B cell (primary cell): ENCODE data around the gene PGBD4. TPM values are rescaled to one million over a fixed set of nuclear protein-coding genes. Genes with fewer than 3 reads are reported as not detected.

Experiments used
- ATAC-seq: fragments of 200-7000 bp; cut with Tn5 transposase; one replicate; pipeline ENCODE4 v1.10.0; 2021; ENCODE audit warnings: low read depth, mild to moderate bottlenecking, moderate number of reproducible peaks, moderate library complexity
- CTCF ChIA-PET: fragments of 350-600 bp; sonication (Branson Sonifier 250); formaldehyde crosslinking; loops from one replicate; lab custom pipeline; 2021; ENCODE audit warnings: antibody characterized with exemption, inconsistent platforms; lab: Charles Lee
- POLR2A ChIA-PET: fragments of 350-600 bp; sonication (Branson Sonifier 250); formaldehyde crosslinking; loops from one replicate; lab custom pipeline; 2021; ENCODE audit warnings: antibody characterized with exemption; lab: Charles Lee
- DNase-seq: peaks from one replicate; pipeline ENCODE4 v3.0.0; 2013
- H2AFZ ChIP-seq: 2 replicates; pipeline ENCODE4 v1.6.1; 2012; ENCODE audit warnings: mild to moderate bottlenecking, low read depth, low read length; ENCODE audit not compliant: insufficient read depth, poor library complexity, severe bottlenecking
- H3K27ac ChIP-seq, 2 donors: 1 replicate in 1 of 2; 2 replicates in 1 of 2; pipeline ENCODE4 v1.5.1; 2012 to 2013; ENCODE audit warnings: low read length in 2 of 2, mild to moderate bottlenecking in 2 of 2, moderate library complexity in 1 of 2
- H3K27me3 ChIP-seq, 4 experiments: fragments of 200-600 bp in 1 of 4; sonication (generic) in 1 of 4; replicated peaks in 1 of 4; 1 replicate in 2 of 4; 2 replicates in 2 of 4; pipeline versions ENCODE4 v1.6.1 to v1.7.0; 2013 to 2016; ENCODE audit warnings: low read length in 3 of 4, mild to moderate bottlenecking in 2 of 4, mixed read lengths in 1 of 4, moderate library complexity in 1 of 4; ENCODE audit not compliant: insufficient read depth in 4 of 4, control insufficient read depth in 3 of 4; ENCODE audit errors: control extremely low read depth in 1 of 4
- H3K36me3 ChIP-seq, 2 experiments: replicated peaks in 1 of 2; 1 replicate in 1 of 2; 2 replicates in 1 of 2; pipeline versions ENCODE4 v1.6.1 to v1.7.1; 2013; ENCODE audit warnings: low read length in 1 of 2; ENCODE audit not compliant: insufficient read depth in 2 of 2, control insufficient read depth in 1 of 2; ENCODE audit errors: control extremely low read depth in 1 of 2, extremely low read depth in 1 of 2
- H3K4me1 ChIP-seq, 2 donors: fragments of 200-600 bp in 1 of 2; sonication (generic) in 1 of 2; 1 replicate in 1 of 2; 2 replicates in 1 of 2; pipeline versions ENCODE4 v1.5.1 to v1.6.1; 2013 to 2017; ENCODE audit warnings: low read length in 2 of 2; ENCODE audit not compliant: control insufficient read depth in 2 of 2, insufficient read depth in 2 of 2
- H3K4me2 ChIP-seq: replicated peaks from 2 replicates; pipeline ENCODE3; 2012; ENCODE audit warnings: mild to moderate bottlenecking, low read depth, low read length; ENCODE audit not compliant: poor library complexity, severe bottlenecking
- H3K4me3 ChIP-seq, 5 experiments: fragments of 200-600 bp in 1 of 5; sonication (generic) in 1 of 5; 1 replicate in 3 of 5; 2 replicates in 2 of 5; pipeline versions ENCODE4 v1.5.1 to v1.7.0; 2011 to 2016; ENCODE audit warnings: low read length in 4 of 5, mild to moderate bottlenecking in 4 of 5, low read depth in 2 of 5, control low read depth in 1 of 5, moderate library complexity in 1 of 5; ENCODE audit not compliant: insufficient read depth in 1 of 5; ENCODE audit errors: control extremely low read depth in 1 of 5, extremely low read depth in 1 of 5
- H3K79me2 ChIP-seq: fragments of 200-600 bp; sonication (generic); one replicate; pipeline ENCODE4 v1.6.0; 2016; ENCODE audit warnings: low read length; ENCODE audit not compliant: control insufficient read depth, insufficient read depth
- H3K9ac ChIP-seq: fragments of 200-600 bp; sonication (generic); 2 replicates; pipeline ENCODE4 v1.6.1; 2017; ENCODE audit warnings: mild to moderate bottlenecking, low read length, moderate library complexity
- H3K9me3 ChIP-seq, 3 donors: one replicate each; pipeline versions ENCODE4 v1.6.1 to v1.7.1; 2013; ENCODE audit warnings: low read length in 2 of 3; ENCODE audit not compliant: control insufficient read depth in 2 of 3, insufficient read depth in 1 of 3; ENCODE audit errors: control extremely low read depth in 1 of 3
- H4K20me1 ChIP-seq: 2 replicates; pipeline ENCODE4 v1.6.0; 2012; ENCODE audit warnings: mild to moderate bottlenecking, low read length; ENCODE audit not compliant: insufficient read depth, control insufficient read depth, poor library complexity, severe bottlenecking
- H3K27ac Mint-ChIP-seq: one replicate; pipeline ENCODE4 v1.8.0; 2021; ENCODE audit warnings: mixed read lengths
- H3K27me3 Mint-ChIP-seq: one replicate; pipeline ENCODE4 v1.8.0; 2021; ENCODE audit warnings: mixed read lengths
- H3K4me1 Mint-ChIP-seq: one replicate; pipeline ENCODE4 v1.8.0; 2021; ENCODE audit warnings: mixed read lengths
- H3K4me3 Mint-ChIP-seq: one replicate; pipeline ENCODE4 v1.8.0; 2021; ENCODE audit warnings: mixed read lengths
- H3K9me3 Mint-ChIP-seq: one replicate; pipeline ENCODE4 v1.8.0; 2022; ENCODE audit warnings: mixed read lengths; ENCODE audit not compliant: insufficient read depth
- EZH2 ChIP-seq: IDR thresholded peaks from 2 replicates; pipeline ENCODE4 v1.6.1; 2012; ENCODE audit warnings: borderline replicate concordance, low read depth, mild to moderate bottlenecking, moderate library complexity, low read length; ENCODE audit not compliant: insufficient read depth, poor library complexity, severe bottlenecking
- WGBS: methylation state at CpG from one replicate; pipeline ENCODE4 v1.1.5; 2013; ENCODE audit warnings: missing lambda C conversion rate; ENCODE audit not compliant: insufficient coverage; 5-methylcytosine and 5-hydroxymethylcytosine counted together
- intact Hi-C: fragments of 100-400 bp; cut with micrococcal nuclease; formaldehyde crosslinking; loops from one replicate; pipeline ENCODE4 v1.10.0; 2022
- polyA plus RNA-seq: library from polyadenylated mRNA; depleted of rRNA; stranded (reverse); fragments of >200 nt; gene quantifications from 2 replicates; pipeline ENCODE4 v1.2.3, GENCODE V29; 2012
- total RNA-seq, 2 donors: library from RNA; stranded (reverse); fragments of 120-200 nt in 1 of 2; gene quantifications; 1 replicate in 1 of 2; 2 replicates in 1 of 2; pipeline versions ENCODE4 v1.2.3 to v1.2.4, GENCODE V29; 2013 to 2022
- TF ChIP-seq, protein P1 (sequence below): fragments of 200-600 bp; IDR thresholded peaks from one replicate; pipeline ENCODE4 v1.8.0; 2022; ENCODE audit warnings: antibody characterized with exemption, mild to moderate bottlenecking

The PGBD4 gene
- total and polyA plus RNA-seq, 2 donors (not counting 1 experiment from before 2014, with no cell fraction given), result 2.5 to 5.2 TPM

- H3K27ac Mint-ChIP-seq, result no peak overlapping the region
- no peaks in the 10 kb centered on the region for H4K20me1 ChIP-seq
- TF ChIP-seq EZH2, result no peak
- TF ChIP-seq, protein P1, sequence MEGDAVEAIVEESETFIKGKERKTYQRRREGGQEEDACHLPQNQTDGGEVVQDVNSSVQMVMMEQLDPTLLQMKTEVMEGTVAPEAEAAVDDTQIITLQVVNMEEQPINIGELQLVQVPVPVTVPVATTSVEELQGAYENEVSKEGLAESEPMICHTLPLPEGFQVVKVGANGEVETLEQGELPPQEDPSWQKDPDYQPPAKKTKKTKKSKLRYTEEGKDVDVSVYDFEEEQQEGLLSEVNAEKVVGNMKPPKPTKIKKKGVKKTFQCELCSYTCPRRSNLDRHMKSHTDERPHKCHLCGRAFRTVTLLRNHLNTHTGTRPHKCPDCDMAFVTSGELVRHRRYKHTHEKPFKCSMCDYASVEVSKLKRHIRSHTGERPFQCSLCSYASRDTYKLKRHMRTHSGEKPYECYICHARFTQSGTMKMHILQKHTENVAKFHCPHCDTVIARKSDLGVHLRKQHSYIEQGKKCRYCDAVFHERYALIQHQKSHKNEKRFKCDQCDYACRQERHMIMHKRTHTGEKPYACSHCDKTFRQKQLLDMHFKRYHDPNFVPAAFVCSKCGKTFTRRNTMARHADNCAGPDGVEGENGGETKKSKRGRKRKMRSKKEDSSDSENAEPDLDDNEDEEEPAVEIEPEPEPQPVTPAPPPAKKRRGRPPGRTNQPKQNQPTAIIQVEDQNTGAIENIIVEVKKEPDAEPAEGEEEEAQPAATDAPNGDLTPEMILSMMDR, result no peak
- no peaks in the 10 kb centered on the region for H3K27me3 ChIP-seq
- no peak overlapping the region for H3K4me3 Mint-ChIP-seq
- ChIA-PET CTCF (no interaction called here), POLR2A (interaction anchor here (0.7 kb wide), 1 partner anchor 778 kb away, joined by 3 read pairs; no protein-coding TSS in a partner anchor)
- DNase-seq, result no peak
- H3K79me2 ChIP-seq, result no peaks in the 10 kb centered on the region
- no peaks in the 10 kb centered on the region for H3K36me3 ChIP-seq
- H3K27me3 Mint-ChIP-seq, result no peaks in the 10 kb centered on the region
- no peaks in the 10 kb centered on the region for H3K4me1 Mint-ChIP-seq
- H3K27ac ChIP-seq, result no peak overlapping the region
- H2AFZ ChIP-seq, result no peak overlapping the region
- no peak overlapping the region for H3K9ac ChIP-seq
- peaks cover 0 to 4% (median 0%) of the 10 kb centered on the region in 3 donors for H3K9me3 ChIP-seq
- H3K4me2 ChIP-seq, result no peak overlapping the region
- intact Hi-C loops, result no loop called here
- H3K4me1 ChIP-seq, result no peaks in the 10 kb centered on the region
- no peak for ATAC-seq
- peaks cover under 1% of the 10 kb centered on the region for H3K9me3 Mint-ChIP-seq
- WGBS, result 86% methylated on average over 1 of the region's 3 CpGs
- H3K4me3 ChIP-seq, result no peak overlapping the region
Observed at GRCh38 chr15:34055868-34056595, 45.9 kb upstream of the PGBD4 start.

DNA sequence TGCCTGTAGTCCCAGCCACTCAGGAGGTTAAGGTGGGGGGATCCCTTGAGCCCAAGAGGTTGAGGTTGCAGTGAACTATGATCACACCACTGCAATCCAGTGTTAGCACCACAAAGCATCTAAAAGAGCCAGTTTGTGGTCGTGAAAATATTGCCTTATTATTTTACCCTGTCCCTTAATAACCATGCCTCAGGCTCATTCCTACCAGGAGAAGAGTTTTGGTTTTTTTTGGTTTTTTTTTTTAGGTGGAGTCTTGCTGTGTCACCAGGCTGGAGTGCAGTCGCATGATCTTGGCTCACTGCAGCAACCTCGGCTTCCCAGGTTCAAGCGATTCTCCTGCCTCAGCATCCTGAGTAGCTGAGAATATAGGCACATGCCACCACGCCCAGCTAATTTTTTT, 45.0 kb upstream of the PGBD4 start:
- no peaks in the 10 kb centered on the region for H3K27me3 ChIP-seq
- no peaks in the 10 kb centered on the region for H3K27me3 Mint-ChIP-seq
- peaks cover 0 to 2% of the 10 kb centered on the region in 2 donors for H3K4me1 ChIP-seq
- no peak overlapping the region for H2AFZ ChIP-seq
- no peaks in the 10 kb centered on the region for H3K36me3 ChIP-seq
- intact Hi-C loops, result no loop called here
- 100% methylated on average over 3 of the region's 5 CpGs for WGBS
- no peak overlapping the region for H3K4me3 ChIP-seq
- H3K9me3 Mint-ChIP-seq, result no peaks in the 10 kb centered on the region
- H3K27ac ChIP-seq, result no peak overlapping the region
- POLR2A ChIA-PET, result interaction anchor here (0.7 kb wide), 1 partner anchor 779 kb away, joined by 3 read pairs; no protein-coding TSS in a partner anchor
- H3K4me2 ChIP-seq, result no peak overlapping the region
- H3K27ac Mint-ChIP-seq, result no peak overlapping the region
- no peaks in the 10 kb centered on the region for H3K9me3 ChIP-seq
- H3K4me1 Mint-ChIP-seq, result peaks cover 3% of the 10 kb centered on the region
- TF ChIP-seq EZH2, result no peak
- TF ChIP-seq, protein P1, result no peak
- H3K79me2 ChIP-seq, result no peaks in the 10 kb centered on the region
- no peaks in the 10 kb centered on the region for H4K20me1 ChIP-seq
- no peak overlapping the region for H3K4me3 Mint-ChIP-seq
- ATAC-seq, result no peak
- no peak overlapping the region for H3K9ac ChIP-seq
- DNase-seq, result no peak
- CTCF ChIA-PET, result interaction anchor here (1.3 kb wide), 1 partner anchor 153 kb away, joined by 4 read pairs; the partner anchor contains the start of gene KATNBL1
